SU-DHL-6 (cell line): ENCODE measurements around the gene KLK12.

Experiments used
- EZH2phosphoT487 ChIP-seq: fragments of 200-600 bp; sonication (generic), shearing (Covaris generic); conservative IDR thresholded peaks from 2 replicates; pipeline ENCODE4 v1.6.1; 2018; ENCODE audit warnings: mild to moderate bottlenecking, antibody characterized with exemption, low read length, moderate library complexity, mixed read lengths
- TF ChIP-seq, protein P1 (sequence below): fragments of 200-600 bp; sonication (generic); IDR thresholded peaks from one replicate; pipeline ENCODE4 v1.5.1; 2017; ENCODE audit warnings: antibody characterized with exemption, mild to moderate bottlenecking, low read length, moderate library complexity; ENCODE audit not compliant: insufficient read depth, poor library complexity, severe bottlenecking

GRCh38 chr19:51007488-51007887 lies 27.3 kb downstream of the KLK12 start:
- TF ChIP-seq, protein P1, sequence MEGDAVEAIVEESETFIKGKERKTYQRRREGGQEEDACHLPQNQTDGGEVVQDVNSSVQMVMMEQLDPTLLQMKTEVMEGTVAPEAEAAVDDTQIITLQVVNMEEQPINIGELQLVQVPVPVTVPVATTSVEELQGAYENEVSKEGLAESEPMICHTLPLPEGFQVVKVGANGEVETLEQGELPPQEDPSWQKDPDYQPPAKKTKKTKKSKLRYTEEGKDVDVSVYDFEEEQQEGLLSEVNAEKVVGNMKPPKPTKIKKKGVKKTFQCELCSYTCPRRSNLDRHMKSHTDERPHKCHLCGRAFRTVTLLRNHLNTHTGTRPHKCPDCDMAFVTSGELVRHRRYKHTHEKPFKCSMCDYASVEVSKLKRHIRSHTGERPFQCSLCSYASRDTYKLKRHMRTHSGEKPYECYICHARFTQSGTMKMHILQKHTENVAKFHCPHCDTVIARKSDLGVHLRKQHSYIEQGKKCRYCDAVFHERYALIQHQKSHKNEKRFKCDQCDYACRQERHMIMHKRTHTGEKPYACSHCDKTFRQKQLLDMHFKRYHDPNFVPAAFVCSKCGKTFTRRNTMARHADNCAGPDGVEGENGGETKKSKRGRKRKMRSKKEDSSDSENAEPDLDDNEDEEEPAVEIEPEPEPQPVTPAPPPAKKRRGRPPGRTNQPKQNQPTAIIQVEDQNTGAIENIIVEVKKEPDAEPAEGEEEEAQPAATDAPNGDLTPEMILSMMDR: no peak
- no peak for TF ChIP-seq EZH2phosphoT487
